Fibroblast of the aortic adventitia (primary cell): Measurements from ENCODE around the gene SFTPD. TPM values are rescaled to one million over a fixed set of nuclear protein-coding genes. Genes with fewer than 3 reads are reported as not detected.
"Not testable (repeated sequence)": the region's sequence is repeated elsewhere in the genome, so short reads cannot be mapped to it uniquely, and the experiment has no call there.

Source experiments
- DNase-seq: peaks from one replicate; pipeline ENCODE4 v3.0.0-alpha.2; 2010; ENCODE audit warnings: low read depth
- H3K4me3 ChIP-seq: 2 replicates; pipeline ENCODE4 v1.5.1; 2011; ENCODE audit warnings: low read depth, mild to moderate bottlenecking, control low read depth, low read length, moderate library complexity
- total RNA-seq: library from RNA; depleted of rRNA; stranded (reverse); fragments of >200 nt; gene quantifications from 2 replicates; pipeline ENCODE4 v1.2.3, GENCODE V29; 2012; ENCODE audit warnings: low replicate concordance
- TF ChIP-seq, protein P1 (sequence below): IDR thresholded peaks from 2 replicates; pipeline ENCODE4 v1.5.1; 2011; ENCODE audit warnings: mild to moderate bottlenecking, low read length, control low read depth, inconsistent platforms; ENCODE audit not compliant: insufficient read depth

The SFTPD gene
- total RNA-seq, 1 donor = not detected

DNA sequence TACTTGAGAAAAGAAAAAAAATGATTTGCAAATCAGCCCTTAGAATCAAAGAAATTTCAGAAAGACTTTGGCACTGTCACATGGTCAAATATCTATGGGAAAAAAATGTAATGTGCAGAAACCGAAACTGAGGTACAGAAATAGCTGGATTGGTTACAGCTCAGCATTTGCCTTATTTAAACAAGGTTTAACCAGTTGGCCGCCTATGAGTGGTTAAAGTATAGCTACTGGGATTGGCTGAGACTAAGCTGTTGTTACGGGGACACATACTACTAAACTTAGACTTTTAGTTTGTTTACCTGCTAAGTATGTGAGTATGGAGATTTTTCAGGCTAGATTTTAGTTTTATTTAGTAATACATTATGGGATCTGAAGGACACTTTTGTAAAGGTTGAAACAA lies 38.6 kb downstream of the SFTPD start:
- DNase-seq = no peak
- TF ChIP-seq, protein P1, sequence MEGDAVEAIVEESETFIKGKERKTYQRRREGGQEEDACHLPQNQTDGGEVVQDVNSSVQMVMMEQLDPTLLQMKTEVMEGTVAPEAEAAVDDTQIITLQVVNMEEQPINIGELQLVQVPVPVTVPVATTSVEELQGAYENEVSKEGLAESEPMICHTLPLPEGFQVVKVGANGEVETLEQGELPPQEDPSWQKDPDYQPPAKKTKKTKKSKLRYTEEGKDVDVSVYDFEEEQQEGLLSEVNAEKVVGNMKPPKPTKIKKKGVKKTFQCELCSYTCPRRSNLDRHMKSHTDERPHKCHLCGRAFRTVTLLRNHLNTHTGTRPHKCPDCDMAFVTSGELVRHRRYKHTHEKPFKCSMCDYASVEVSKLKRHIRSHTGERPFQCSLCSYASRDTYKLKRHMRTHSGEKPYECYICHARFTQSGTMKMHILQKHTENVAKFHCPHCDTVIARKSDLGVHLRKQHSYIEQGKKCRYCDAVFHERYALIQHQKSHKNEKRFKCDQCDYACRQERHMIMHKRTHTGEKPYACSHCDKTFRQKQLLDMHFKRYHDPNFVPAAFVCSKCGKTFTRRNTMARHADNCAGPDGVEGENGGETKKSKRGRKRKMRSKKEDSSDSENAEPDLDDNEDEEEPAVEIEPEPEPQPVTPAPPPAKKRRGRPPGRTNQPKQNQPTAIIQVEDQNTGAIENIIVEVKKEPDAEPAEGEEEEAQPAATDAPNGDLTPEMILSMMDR = no peak
- H3K4me3 ChIP-seq = no peak overlapping the region

DNA sequence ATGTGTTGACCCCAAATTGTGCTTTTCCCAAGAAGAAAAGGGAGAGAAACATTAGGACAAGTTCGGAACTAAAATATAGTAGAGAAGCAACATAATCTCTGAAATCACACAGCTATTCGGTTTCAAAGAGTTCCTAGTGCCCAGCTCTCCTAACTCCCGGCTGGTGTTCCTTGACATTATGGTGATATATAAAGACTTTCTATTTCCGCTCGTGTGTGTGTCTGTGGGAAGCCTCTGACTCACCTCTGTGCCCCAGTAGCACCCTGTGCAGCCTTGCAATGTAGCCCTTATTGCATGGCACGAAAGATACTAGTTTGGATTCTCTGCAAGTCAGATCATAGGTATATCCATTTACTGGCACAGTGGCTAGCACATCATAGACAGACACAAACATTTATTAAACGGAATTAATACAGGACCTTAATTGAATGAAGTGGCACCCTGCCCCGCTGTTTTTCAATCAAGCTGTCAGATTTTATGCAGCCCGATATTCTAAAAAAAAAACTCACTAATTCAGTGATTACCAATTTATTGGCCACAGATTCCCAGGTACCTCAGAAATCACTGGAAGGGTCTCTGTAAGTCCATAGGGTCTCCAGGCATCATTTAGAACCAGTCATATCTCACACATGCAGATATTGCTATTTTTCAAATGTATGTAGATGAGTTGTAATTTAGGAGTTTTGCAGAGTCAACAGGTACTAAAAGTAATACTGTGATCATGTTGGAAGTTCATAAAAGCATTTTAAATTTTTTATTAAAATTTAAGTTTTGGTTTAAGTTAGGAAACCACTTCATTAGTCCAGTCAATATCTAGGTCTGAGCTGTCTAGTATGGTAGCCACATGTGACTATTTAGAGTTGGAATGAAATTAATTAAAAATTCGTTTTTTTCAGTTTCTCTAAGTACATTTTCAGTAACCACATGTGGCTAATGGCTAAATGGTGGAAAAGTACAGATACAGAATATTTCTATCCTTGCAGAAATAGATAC lies 43.3 kb downstream of the SFTPD start:
- TF ChIP-seq, protein P1 = no peak
- DNase-seq = peak; percentile 20
- H3K4me3 ChIP-seq = peak overlapping the region; percentile 76

DNA sequence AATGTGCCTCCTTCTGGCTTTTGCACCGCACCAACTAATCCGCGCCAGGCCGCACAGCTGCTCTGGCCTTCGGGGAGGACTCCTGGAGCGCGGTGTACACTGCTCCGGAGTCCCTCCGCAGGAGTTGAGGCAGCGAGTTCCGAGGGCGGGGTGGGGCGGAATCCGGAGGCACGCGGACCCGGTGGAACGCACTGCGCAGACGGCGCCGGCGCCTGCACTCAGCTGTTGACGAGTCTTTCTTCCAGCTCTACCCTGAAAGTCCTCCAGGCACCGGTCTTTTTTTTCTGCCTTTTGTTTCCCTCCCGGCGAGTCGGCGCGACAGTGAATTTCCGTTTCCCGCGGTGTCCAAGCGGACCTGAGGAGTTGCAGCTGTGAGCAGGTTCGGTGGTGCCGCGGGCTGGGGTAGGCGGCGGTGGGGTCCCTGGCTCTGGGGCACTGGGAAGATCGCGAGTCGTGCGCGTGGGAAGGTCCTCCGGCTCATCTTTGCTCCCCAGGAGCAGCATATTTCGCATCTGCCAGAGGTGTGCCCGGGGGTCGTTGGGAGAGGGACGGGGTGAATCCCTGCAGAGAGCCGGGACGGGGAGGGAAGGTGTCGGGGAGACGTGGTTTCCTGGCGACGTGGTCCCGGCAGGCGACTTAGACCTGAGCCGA lies 44.1 kb downstream of the SFTPD start:
- H3K4me3 ChIP-seq = peak overlapping the region; percentile 76
- DNase-seq = peak; percentile 63
- TF ChIP-seq, protein P1 = no peak

DNA sequence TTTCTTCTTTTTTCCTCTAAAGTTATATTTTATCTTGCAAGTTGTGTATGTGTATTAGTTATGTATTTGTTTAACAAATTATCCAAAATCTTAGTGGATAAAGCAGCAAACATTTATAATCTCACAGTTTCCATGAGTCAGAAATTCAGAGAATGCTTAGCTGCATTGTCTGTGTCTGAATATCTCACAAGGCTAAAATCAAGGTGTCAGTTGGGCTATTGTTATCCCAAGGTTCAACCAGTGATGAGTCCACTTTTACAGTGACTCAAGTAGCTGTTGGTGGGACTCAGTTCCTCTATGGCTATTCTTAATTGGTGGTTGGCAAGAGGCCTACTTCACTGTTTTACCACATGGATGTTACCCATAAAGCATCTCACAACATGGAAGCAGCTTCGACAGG lies 47.3 kb downstream of the SFTPD start:
- DNase-seq, H3K4me3 ChIP-seq: not testable (repeated sequence)

DNA sequence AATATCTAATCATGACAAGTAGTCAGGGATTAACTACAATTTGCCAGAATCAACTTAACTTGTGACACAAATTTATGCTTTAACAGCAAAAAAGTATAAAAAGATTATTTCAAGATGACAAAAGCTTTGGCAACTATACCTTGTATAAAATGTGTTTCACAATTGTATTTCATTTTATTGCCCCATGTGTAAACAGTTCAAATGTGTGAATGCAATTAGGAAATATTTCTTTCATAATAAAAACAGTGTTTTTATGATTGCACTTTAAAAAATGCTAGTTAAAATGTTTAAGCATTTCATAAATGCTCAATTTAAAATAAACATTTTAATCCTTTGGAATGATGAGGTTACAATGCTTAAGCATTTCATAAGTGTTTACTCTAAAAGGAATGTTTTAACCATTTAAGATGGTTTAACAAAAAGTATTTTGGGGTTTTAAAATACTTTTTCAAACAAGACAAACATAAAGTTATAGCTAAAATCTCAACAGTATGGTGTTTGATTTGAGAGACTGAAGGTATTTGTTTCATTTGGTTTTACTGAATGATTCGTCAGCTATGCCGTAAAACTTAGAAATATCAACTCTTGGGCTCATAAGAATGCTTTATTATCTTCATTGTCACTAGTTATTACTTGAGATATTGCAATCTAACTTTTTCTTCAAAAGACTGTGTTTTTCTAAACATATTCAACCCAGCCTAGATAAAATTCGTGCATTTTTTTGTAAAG lies 50.1 kb downstream of the SFTPD start:
- no peak for DNase-seq
- H3K4me3 ChIP-seq = no peak overlapping the region
- TF ChIP-seq, protein P1 = no peak

DNA sequence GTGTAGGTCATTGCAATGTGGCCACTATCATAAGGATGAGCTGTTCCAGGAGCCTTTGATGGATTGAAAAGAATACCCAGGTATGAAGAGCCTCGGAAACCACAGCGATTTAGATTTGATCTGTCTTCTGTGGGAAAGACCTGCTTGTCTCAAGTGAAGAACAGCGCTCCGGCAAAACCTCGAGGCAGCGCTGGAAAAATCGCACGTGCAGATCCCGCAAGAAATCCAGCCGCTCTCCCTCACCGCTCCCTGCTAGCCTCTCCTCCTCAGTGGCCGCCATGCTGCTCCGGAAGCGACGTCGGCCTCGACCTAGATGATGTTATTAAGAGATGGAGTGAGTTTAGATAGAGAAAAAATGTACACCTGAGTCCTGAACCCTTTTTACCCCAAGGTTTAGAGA lies 56.0 kb downstream of the SFTPD start:
- H3K4me3 ChIP-seq, DNase-seq: not testable (repeated sequence)

DNA sequence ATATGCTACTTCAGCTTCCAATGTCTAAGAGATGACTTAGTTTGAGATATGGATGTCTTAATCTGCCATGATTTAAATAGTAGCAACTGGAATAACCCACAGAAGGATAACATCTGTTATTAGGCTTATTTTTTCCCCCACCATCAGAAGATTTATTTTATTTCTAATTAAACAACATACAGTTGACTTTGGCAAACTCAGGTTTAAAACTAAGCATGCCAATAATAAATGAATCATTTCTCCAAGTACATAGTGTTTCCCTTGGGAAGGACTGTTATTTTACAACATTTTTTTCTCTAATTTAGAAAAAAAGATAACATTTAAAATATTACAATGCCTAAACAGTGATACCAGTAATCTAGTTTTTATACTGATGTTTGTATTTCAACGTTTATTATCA lies 58.4 kb downstream of the SFTPD start:
- DNase-seq = no peak
- H3K4me3 ChIP-seq = no peak overlapping the region

DNA sequence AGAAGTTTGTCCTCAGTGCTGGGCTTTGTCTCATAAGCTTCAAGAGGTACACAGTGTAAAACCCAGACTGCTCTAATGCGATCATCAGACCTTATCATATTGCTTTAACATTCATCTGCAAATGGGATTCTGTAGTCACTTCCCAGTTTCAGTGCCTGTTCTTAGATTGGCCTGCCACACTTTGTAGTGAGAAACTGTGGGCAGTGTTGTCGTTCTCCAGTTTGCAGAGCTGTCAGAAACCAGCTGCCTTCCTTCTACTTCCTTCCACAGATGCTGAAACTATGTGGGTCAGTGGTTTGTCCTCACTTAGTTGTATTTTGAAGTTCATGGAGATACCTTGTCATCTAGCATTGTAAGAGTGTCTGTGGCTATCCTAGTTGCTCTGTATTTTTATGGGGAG lies 59.9 kb downstream of the SFTPD start:
- DNase-seq, H3K4me3 ChIP-seq: not testable (repeated sequence)

More for the DNA sequence above, 58.4 kb downstream of the SFTPD start:
- TF ChIP-seq, protein P1 = no peak
